ENCODE measurements around the gene ATF4. TPM values are rescaled to one million over a fixed set of nuclear protein-coding genes. Genes with fewer than 3 reads are reported as not detected.

ATF4 gene
- total RNA-seq: 248 and 255 TPM in 2 replicates
- 527 TPM for polyA plus RNA-seq (2012)

DNA sequence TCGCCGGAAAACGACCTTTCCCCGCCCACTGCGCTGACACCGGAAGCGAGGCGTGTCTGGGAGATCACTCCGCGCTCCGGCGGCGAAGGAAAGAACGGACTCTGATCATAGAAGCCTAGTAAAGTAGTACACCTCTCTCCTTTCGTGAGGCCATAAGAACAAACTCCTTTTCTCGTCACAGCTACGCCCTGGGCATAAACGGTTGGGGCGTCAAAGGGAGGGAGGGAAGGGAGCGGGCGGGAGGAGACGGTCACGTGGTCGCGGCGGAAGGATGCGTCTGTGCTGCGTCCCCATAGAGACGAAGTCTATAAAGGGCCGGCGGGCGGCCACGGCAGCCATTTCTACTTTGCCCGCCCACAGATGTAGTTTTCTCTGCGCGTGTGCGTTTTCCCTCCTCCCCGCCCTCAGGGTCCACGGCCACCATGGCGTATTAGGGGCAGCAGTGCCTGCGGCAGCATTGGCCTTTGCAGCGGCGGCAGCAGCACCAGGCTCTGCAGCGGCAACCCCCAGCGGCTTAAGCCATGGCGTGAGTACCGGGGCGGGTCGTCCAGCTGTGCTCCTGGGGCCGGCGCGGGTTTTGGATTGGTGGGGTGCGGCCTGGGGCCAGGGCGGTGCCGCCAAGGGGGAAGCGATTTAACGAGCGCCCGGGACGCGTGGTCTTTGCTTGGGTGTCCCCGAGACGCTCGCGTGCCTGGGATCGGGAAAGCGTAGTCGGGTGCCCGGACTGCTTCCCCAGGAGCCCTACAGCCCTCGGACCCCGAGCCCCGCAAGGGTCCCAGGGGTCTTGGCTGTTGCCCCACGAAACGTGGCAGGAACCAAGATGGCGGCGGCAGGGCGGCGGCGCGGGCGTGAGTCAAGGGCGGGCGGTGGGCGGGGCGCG, at the start of gene ATF4:
Gene ATF4, plus strand, starts transcription at position 337 of the 880 bp plus-strand sequence. CDS start 884 bp downstream, outside the sequence.
- DNase-seq (ENCODE audit: low read depth): no peak

DNA sequence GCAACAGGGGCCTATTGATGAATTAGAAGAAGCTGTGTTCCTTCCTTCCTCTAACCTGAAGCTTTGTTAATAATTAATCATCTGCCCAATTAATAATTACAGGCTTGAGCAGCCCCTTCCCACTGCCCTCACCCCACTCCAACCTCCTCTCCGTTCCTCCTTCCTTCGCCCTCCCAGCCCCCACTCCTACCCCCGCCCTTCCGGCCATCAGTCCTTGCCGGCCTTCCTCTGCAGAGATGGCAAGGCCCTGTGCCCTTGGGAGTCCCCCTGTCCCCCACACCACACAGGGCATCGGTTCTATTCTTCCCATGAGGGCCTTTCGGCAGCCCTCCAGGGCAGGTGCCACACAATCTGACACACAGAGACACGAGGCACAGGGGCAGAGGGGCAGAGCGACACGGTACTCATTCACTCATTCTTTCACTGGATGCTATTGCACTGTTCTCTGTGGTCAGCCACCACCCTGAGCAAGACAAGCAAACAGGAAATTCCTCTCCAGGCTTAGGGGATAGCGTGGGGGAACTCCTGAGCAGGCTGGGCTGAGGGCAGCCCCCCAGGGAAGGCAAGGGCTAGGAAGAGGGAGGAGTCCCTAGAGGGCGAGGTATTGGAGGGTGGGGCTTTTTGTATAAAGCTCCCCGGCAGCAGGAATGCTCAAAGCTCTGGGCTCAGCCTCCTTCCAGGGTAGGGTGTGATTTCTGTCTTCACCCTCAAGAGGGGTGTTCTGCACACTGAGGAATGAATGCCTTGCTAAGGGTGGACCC, 48.8 kb upstream of the ATF4 start:
- no peak for DNase-seq (ENCODE audit: low read depth)

GRCh38 chr22:39472570-39473556, 47.5 kb upstream of the ATF4 start:
- no peak for DNase-seq (ENCODE audit: low read depth)

DNA sequence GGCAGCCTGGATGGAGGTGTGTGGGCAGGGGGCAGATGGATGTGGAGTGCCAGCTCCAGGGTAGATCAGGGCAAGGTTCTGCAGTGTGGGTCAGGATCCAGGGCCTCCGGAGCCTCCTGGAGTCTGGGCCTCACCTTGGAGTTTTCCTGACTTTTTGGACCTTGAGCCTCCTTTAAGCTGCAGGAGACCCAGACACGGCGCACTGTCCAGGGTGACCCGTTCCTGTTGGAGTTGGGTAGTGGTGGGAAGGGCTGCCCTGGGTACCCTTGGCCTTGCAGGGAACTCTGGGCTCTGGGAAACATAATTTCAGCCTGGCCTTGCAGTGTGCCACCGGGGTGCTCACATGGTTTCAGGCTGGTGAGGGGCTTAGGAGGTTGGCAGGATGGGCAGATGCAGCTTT, 46.5 kb upstream of the ATF4 start:
- DNase-seq (ENCODE audit: low read depth): no peak

DNA sequence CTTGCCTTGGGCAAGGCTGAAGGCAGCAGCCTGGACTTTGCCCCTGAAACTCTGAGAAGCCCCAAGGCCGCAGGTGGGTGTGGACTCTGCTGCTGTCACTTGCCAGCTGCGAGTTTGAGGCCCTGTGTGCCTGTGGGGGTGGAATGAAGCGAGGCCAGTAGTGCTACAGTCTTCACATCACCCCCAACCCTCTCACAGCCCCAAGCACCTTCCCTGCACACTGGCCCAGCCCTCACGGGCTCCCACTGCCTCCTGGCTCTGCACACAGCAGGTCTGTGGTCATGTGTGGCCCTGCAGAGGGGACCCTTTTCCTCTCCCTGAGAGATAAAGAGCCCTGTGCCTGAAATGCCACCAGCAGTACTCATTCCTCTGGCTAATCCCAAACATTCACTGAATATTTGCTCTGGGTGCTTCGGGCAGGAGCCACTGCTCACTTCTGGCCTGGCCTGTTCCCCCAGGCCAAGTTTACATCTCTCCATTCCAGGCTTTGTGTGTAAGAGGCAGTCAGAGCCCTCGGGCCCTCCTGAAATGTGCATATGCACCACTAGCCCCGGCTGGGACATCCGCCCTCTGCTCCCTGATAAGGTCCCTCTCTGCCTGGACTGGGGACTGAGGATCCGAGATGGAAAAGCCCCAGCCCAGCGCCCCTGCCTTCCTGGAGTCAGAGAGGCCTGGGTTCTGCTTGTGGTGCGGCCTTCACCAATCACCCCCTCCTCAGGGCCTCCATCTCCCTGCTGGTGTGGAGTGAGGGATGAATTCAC, 45.8 kb upstream of the ATF4 start:
- DNase-seq (ENCODE audit: low read depth): no peak

DNA sequence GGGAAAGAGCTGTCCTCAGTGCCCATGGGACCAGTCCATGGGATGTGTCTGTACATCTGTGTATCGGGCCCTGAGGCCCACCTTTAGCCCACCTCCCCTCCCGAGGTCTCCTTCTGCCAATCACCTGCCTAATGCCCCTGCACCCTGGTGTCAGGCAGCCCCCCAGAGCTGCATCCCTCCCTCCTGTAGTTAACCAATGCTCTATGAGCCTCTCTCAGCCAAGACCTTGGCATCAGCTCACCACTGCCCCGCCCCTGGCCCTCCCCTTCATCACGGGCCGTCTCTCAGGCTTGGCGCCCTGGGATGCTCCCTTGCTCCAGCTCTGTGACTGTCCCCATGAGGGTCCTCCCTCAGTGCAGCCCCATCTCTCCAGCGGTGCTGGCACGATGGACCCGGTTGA, 45.0 kb upstream of the ATF4 start:
- DNase-seq (ENCODE audit: low read depth): no peak

DNA sequence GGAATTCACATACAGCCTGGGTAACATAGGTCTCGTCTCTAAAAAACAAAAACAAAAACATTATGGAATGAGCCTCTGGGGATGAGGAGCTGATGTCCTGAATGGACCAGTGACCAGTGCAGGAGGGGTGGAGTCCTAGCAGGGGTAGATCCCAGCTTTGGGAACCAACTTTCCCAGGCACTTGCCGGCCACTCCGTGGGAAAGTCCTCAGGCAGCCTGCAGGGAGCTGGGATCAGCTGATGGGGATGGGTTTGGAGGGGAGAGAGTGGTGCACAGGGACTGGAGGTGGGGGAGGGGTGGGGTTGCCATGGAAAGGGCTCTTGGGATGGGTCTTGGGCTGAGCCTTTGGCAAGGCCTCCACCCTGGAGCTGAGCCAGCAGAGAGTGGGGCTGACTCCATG, 44.5 kb upstream of the ATF4 start:
- no peak for DNase-seq (ENCODE audit: low read depth)

- no peak for DNase-seq (ENCODE audit: low read depth)
These were observed 43.7 kb upstream of the ATF4 start for GRCh38 chr22:39476664-39477063.

GRCh38 chr22:39477542-39477941, 42.8 kb upstream of the ATF4 start:
- DNase-seq (ENCODE audit: low read depth): no peak

GRCh38 chr22:39478441-39478850, 41.9 kb upstream of the ATF4 start:
- peak; percentile 46 for DNase-seq (ENCODE audit: low read depth)

- DNase-seq (ENCODE audit: low read depth): no peak
These were observed 41.1 kb upstream of the ATF4 start for GRCh38 chr22:39479254-39479653.

- DNase-seq (ENCODE audit: low read depth): no peak
These were observed 39.8 kb upstream of the ATF4 start for GRCh38 chr22:39480557-39480956.

- no peak for DNase-seq (ENCODE audit: low read depth)
These were observed 39.3 kb upstream of the ATF4 start for GRCh38 chr22:39481054-39481453.

- no peak for DNase-seq (ENCODE audit: low read depth)
These were observed 38.8 kb upstream of the ATF4 start for GRCh38 chr22:39481595-39481994.

DNA sequence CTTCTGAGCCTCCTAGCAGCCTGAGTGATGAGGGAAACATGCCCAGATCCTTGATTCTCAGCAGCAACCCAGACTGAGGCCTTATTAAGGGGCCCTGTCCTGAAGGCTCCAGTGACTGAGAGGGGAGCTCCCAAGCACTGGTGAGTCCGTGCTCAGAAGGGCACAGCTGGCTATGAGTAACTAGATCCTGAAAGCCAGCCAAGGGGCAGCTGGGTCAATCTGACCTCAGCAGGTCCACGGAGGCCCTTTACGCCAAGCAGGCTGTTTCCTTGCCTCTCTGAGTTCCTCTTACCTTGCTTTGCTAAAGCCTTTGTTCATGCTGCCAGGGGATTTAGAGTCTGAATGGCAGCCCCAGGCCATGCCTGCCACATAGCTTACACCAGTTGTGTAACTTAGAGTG, 37.6 kb upstream of the ATF4 start:
- peak; percentile 65 for DNase-seq (ENCODE audit: low read depth)

DNA sequence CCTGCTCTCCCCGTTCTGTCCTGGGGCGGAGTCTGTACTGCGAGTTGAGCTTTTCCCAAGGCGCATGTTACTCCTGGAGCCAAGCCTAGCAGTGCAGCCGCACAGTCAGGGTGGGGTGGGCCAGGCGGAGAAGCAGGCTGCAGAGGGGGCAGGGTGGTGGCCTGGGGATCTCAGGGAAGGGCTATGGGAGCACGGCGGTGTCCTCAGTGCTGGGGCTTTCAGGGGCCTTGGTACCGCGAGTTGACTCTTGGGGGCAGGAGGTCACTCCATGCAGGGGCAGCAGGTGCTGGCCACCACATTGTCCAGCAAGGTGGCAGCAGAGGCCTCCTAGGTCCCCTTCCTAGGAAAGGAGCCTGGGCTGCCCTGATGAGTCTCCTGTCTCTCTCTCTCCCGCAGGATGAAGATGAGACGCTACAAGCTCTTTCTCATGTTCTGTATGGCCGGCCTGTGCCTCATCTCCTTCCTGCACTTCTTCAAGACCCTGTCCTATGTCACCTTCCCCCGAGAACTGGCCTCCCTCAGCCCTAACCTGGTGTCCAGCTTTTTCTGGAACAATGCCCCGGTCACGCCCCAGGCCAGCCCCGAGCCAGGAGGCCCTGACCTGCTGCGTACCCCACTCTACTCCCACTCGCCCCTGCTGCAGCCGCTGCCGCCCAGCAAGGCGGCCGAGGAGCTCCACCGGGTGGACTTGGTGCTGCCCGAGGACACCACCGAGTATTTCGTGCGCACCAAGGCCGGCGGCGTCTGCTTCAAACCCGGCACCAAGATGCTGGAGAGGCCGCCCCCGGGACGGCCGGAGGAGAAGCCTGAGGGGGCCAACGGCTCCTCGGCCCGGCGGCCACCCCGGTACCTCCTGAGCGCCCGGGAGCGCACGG, 33.2 kb upstream of the ATF4 start:
- no peak for DNase-seq (ENCODE audit: low read depth)

DNA sequence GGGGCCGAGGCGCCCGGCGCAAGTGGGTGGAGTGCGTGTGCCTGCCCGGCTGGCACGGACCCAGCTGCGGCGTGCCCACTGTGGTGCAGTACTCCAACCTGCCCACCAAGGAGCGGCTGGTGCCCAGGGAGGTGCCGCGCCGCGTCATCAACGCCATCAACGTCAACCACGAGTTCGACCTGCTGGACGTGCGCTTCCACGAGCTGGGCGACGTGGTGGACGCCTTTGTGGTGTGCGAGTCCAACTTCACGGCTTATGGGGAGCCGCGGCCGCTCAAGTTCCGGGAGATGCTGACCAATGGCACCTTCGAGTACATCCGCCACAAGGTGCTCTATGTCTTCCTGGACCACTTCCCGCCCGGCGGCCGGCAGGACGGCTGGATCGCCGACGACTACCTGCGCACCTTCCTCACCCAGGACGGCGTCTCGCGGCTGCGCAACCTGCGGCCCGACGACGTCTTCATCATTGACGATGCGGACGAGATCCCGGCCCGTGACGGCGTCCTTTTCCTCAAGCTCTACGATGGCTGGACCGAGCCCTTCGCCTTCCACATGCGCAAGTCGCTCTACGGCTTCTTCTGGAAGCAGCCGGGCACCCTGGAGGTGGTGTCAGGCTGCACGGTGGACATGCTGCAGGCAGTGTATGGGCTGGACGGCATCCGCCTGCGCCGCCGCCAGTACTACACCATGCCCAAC, 32.4 kb upstream of the ATF4 start:
- DNase-seq (ENCODE audit: low read depth): no peak

DNA sequence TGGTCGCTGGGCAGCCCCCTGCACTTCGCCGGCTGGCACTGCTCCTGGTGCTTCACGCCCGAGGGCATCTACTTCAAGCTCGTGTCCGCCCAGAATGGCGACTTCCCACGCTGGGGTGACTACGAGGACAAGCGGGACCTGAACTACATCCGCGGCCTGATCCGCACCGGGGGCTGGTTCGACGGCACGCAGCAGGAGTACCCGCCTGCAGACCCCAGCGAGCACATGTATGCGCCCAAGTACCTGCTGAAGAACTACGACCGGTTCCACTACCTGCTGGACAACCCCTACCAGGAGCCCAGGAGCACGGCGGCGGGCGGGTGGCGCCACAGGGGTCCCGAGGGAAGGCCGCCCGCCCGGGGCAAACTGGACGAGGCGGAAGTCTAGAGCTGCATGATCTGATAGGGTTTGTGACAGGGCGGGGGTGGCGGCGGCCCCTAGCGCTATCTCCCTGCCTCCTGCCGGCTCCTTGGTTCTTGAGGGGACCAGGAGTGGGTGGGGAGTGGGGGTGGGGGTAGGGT, 31.7 kb upstream of the ATF4 start:
- DNase-seq (ENCODE audit: low read depth): no peak

Measured in myocyte (in vitro differentiated cells).